Amniotic epithelial cell (primary cell): ENCODE data around the gene TMEM119.
"Not testable (repeated sequence)": the region's sequence is repeated elsewhere in the genome, so short reads cannot be mapped to it uniquely, and the experiment has no call there.

Source experiments
- DNase-seq: peaks from one replicate; pipeline ENCODE4 v3.0.0-alpha.2; 2010; ENCODE audit warnings: low read depth

TMEM119 gene

DNA sequence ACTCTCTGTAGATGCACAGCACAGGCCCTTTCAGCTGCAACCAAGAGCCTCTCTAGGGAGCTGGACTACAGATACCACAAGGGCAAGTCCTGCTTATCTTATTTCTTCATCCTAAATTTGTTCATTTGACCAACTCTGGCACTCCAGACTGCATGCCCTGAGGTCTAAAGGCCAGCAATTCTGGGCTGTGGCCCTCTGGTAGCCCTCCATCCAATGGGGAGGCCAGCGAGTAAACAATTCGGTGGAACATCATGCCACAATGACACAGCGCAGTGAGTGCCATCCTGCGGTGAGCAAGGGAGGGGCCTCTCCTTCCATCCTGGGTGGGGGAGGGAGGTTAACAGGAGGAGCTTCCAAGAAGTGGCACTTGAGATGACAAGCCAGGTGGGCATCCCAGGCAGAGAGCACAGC is 36.5 kb upstream of the TMEM119 start:
- no peak for DNase-seq

- DNase-seq, result no peak
These were observed 35.8 kb upstream of the TMEM119 start, which contains the start of gene SELPLG for GRCh38 chr12:108633534-108634248. Gene SELPLG, minus strand, starts transcription at chr12:108633894. Its CDS starts 9,587 bp downstream, at chr12:108624307.

GRCh38 chr12:108633081-108633533 is 35.2 kb upstream of the TMEM119 start:
- no peak for DNase-seq

DNA sequence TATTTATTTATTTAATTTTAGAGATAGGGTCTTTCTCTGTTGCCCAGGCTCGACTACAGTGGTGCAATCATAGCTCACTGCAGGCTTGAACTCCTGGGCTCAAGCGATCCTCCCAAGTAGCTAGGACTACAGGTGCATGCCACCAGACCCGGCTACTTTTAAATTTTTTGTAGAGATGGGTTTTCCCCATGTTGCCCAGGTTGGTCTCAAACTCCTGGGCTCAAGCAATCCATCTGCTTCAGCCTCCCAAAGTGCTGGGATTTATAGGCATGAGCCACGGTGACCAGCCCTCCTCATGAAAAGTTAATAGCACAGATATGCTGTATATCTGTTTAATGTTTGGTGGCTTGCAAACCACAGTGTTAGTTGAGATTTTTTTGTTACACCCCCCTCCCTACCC is 33.4 kb upstream of the TMEM119 start:
- not testable (repeated sequence) for DNase-seq

- peak; percentile 77 for DNase-seq
These were observed 32.8 kb upstream of the TMEM119 start for GRCh38 chr12:108630481-108631207.

DNA sequence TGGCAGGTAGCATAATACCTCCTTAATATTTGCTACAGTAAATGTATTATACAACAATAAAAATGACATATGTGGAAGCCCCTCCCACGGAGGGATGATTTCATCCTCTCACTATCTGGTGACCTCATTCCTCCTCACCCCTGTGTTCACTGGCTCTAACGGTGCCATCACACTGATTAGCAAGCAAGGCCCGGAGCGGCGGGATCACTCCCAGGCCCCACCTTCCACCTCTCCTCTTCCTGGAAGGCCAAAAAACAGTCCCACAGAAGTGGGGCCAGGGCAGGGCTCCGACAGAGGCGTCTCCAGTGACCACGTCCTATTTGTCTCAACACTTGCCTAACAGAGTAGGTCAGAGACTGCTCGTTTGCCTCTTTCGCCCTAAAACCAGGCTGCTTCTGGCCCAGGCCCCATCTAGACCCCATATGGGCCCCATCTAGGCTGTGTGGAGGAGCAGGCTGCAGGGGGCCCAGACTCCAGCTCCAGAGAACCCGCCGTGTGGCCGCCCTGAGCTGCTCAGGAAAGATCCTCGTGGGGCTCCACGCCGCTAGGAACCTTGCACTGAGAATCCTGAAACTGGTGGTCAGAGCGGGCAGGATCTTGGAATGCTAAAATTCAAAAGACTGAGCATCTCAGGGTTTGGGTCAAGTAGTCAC is 32.1 kb upstream of the TMEM119 start:
- DNase-seq, result peak; percentile 95

DNA sequence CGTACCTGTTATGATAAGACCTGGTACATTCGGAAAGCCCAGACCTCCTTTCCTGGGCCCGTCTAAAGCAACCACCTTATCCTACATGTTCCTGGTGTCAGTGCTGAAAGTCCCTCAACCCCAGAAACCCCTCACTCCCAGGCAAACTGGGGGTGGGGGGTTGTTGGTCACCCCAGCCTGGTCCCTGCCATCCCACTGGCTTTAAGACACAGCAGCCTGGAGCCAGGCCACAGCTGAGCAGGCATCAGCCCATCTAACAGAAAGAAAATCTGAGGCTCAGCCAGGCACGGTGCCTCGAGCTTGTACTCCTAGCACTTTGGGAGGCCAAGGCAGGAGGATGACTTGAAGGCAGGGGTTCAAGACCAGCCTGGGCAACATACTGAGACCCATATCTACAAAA is 31.3 kb upstream of the TMEM119 start:
- DNase-seq, result no peak

- no peak for DNase-seq
These were observed 29.4 kb upstream of the TMEM119 start for GRCh38 chr12:108627134-108627920.

DNA sequence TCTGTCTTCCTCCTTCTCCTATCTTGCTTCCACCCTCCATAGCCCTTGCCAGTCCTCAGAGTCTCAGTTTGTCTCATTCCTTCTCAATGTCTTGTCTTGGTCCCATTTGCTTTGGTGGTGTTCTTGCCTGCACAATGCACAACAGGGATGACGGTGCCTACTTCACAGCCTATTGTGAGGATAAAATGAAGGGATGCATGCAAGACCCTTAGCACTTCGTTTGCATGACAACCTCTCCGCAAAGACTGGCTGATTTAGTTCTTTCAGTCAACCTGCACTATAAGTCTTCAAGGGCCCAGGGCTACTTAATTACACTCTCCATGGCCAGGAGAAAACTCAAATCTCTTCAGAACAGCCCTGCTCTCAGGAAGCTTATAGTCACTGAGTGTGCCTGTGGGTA is 27.3 kb upstream of the TMEM119 start:
- no peak for DNase-seq

DNA sequence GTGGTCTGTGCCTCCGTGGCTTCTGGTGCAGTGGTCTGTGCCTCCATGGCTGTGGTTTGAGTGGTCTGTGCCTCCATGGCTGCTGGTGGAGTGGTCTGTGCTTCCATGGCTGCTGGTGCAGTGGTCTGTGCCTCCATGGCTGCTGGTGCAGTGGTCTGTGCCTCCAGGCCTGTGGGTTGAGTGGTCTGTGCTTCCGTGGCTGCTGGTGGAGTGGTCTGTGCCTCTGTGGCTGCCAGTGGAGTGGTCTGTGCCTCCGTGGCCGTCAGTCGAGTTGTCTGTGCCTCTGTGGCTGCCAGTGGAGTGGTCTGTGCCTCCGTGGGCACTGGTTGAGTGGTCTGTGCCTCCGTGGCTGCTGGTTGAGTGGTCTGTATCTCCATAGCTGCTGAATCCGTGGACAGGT is 25.7 kb upstream of the TMEM119 start:
- no peak for DNase-seq

- no peak for DNase-seq
These were observed 25.1 kb upstream of the TMEM119 start for GRCh38 chr12:108622921-108623514.

GRCh38 chr12:108622421-108622820 is 24.5 kb upstream of the TMEM119 start:
- no peak for DNase-seq

GRCh38 chr12:108621161-108621560 is 23.3 kb upstream of the TMEM119 start:
- DNase-seq, result no peak

DNA sequence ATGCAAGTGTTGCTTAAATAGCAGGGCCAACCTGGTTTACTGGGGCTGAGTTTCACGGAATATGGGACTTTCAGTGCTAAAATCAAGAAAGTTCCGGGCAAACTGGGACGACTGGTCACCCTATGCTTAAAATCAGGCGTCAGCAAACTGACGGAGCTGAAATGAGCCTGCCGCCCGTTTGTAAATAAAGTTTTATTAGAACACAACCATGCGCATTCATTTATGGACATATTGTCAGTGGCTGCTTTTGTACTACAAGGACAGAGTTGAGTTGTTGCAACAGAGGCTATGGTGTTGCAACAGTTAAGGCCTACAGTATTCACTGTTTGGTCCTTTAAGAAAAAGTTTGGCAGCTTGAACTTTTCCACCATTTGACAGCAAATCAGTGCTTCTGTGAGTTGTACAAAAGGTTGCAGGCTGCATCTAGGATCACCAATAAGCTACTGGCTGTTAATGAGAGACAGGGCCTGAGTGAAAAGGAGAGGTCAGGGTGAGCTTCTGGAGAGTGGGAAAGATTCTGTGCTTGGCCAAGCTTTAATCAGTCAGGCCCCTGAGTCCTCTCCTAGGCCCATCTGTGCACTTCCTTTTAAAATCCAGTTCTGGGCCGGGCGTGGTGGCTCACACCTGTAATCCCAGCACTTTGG is 22.5 kb upstream of the TMEM119 start:
- DNase-seq, result peak; percentile 93

DNA sequence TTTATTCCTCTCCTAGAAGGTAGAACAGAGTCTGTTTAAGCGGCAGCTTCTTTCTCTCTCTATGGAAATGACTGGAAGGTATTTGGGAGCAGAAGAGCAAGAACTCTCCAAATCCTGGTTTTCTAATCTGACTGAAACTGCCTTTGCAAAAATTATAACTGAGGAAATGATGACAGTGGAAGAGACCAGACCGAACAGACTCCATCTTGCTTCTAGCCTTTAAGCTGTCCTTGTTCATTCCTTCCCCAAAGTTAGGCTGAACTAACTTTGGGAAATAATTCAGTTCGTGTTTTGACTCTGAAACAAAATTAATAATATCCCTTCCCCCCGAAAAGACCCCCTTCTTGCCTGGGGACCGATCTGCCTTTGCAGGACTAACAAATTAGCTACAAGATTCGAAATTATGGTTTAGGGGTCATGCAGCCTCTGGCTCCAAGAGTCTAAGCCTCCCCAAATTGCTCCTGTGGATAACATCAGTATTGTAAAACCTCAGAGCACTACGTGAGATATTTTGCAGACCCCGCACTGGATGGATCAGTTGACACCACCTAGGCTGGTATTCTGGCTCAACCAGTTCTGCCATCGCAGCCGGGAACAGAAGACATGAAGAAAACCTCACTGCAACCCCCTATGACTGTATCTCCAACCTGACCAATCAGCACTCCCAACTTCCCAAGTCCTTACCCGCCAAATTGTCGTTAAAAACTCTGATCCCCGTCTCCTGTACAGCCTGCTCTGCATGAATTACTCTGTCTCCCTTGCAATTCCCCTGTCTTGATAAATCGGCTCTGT is 21.7 kb upstream of the TMEM119 start:
- DNase-seq, result no peak

DNA sequence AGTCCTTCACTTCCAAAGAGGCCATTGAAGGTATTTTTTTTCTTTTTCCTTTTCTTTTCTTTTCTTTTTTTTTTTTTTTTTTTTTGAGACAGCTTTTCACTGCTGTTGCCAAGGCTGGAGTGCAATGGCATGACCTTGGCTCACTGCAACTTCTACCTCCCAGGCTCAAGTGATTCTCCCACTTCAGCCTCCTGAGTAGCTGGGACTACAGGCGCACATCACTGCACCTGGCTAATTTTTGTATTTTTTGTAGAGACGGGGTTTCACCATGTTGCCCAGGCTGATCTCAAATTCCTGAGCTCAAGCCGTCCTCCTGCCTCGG is 21.0 kb upstream of the TMEM119 start:
- DNase-seq, result not testable (repeated sequence)

DNA sequence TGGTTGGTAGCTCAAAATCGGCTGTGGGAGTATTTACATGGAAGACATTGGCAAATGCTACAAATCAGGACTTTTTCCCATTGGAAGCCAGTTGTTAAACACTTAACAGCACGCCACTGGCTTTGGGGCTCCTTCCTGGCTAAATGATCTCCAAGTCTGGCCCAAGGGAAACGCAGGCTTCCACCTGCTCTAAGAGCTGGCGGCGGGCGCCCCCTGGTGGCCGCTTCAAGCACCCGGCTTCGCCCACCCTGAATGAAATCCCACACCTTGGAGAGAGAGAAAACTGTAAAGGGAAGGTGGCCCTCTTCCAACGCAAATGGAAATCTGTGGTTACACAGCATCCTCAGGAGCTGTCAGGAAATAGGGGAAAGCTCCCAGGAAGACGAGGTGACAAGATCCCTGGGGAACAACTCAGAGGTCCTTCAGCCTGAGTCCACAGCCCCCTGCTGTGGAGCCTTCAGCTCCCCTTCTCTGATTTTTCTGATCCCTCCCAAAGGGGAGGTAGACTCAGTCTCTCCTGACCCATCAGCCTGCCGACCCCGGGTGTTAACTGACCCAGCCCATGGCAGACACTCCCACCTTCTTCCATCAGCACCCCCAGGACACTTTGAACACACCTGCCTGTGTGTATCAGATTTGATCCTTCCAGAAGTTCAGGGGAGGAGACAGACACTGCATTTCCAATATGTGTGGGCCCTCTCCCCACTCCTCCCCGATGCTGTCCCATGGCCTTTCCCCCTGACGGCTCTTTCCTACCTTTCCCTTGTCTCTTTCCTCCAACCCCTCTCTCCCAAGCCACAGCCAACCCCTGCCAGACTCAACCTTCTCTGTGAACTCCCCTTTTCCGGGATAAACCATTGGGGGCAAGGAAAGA is 20.4 kb upstream of the TMEM119 start:
- DNase-seq, result peak; percentile 73

GRCh38 chr12:108616941-108617858 is 19.3 kb upstream of the TMEM119 start:
- DNase-seq, result no peak
